Panc1 (cell line): ENCODE data around the gene CABLES2. TPM values are rescaled to one million over a fixed set of nuclear protein-coding genes. Genes with fewer than 3 reads are reported as not detected.

Experiments used
- ATAC-seq: fragments of 200-7000 bp; cut with Tn5 transposase; 2 replicates; pipeline ENCODE4 v1.9.1; 2020; ENCODE audit warnings: mild to moderate bottlenecking, moderate library complexity
- BruUV-seq: library from RNA; stranded (reverse); fragments of 400-500 nt; replicated peaks from 2 replicates; lab custom pipeline; 2021; lab: Mats Ljungman, UMichigan
- CTCF ChIA-PET: fragments of 300-600 bp; sonication (Branson Sonifier 250); formaldehyde crosslinking; loops from one replicate; lab custom pipeline; 2022; ENCODE audit warnings: antibody characterized with exemption; lab: Charles Lee
- POLR2A ChIA-PET: fragments of 300-600 bp; sonication (Branson Sonifier 250); formaldehyde crosslinking; loops from one replicate; lab custom pipeline; 2022; ENCODE audit warnings: antibody characterized with exemption; lab: Charles Lee
- DNase-seq: peaks from one replicate; pipeline ENCODE4 v3.0.0-alpha.2; 2010; ENCODE audit warnings: low read depth, low spot score
- H3K27ac ChIP-seq: 2 replicates; pipeline ENCODE4 v1.5.1; 2011; ENCODE audit warnings: mild to moderate bottlenecking, low read length, inconsistent platforms
- H3K27me3 ChIP-seq: fragments of 200-500 bp; sonication (Bioruptor generic); 2 replicates; pipeline ENCODE4 v1.6.0; 2014; ENCODE audit warnings: low read length, inconsistent platforms; ENCODE audit not compliant: control insufficient read depth, insufficient read depth
- H3K36me3 ChIP-seq: fragments of 200-500 bp; sonication (Bioruptor generic); 2 replicates; pipeline ENCODE4 v1.5.1; 2014; ENCODE audit warnings: inconsistent platforms, mild to moderate bottlenecking, low read length, moderate library complexity; ENCODE audit not compliant: control insufficient read depth, insufficient read depth
- H3K4me1 ChIP-seq: 2 replicates; pipeline ENCODE4 v1.5.1; 2011; ENCODE audit warnings: inconsistent platforms, mild to moderate bottlenecking, low read length, moderate library complexity; ENCODE audit not compliant: control insufficient read depth, insufficient read depth
- H3K4me3 ChIP-seq, 2 experiments: 2 replicates each; pipeline ENCODE4 v1.5.1; 2011 to 2012; ENCODE audit warnings: low read depth in 2 of 2, low read length in 2 of 2, mild to moderate bottlenecking in 2 of 2, inconsistent platforms in 1 of 2, moderate library complexity in 1 of 2
- H3K9me3 ChIP-seq: fragments of 200-500 bp; sonication (Bioruptor generic); 2 replicates; pipeline ENCODE4 v1.5.1; 2014; ENCODE audit warnings: low read depth, mild to moderate bottlenecking, inconsistent platforms, low read length, moderate library complexity; ENCODE audit not compliant: control insufficient read depth, insufficient read depth
- CTCF ChIP-seq: fragments of 450-650 bp; IDR thresholded peaks from 2 replicates; pipeline ENCODE4 v1.5.1; 2017; ENCODE audit warnings: mild to moderate bottlenecking
- POLR2AphosphoS5 ChIP-seq: IDR thresholded peaks from 2 replicates; pipeline ENCODE4 v1.6.1; 2012; ENCODE audit warnings: mild to moderate bottlenecking, low read depth, low read length, moderate library complexity
- SIN3A ChIP-seq: IDR thresholded peaks from 2 replicates; pipeline ENCODE4 v1.6.1; 2012; ENCODE audit warnings: low read depth, mild to moderate bottlenecking, low read length, moderate library complexity, borderline replicate concordance; ENCODE audit not compliant: insufficient read depth
- TCF7L2 ChIP-seq: IDR thresholded peaks from 2 replicates; pipeline ENCODE4 v1.6.1; 2011; ENCODE audit warnings: mild to moderate bottlenecking, low read depth, low read length, inconsistent platforms
- in situ Hi-C: cut with HindIII; loops from 2 replicates; pipeline ENCODE4 v1.10.0; 2016; ENCODE audit warnings: low sequenced_read_pairs, low pct_unique_long_range_greater_than_20kb
- intact Hi-C: fragments of 100-400 bp; cut with micrococcal nuclease; formaldehyde crosslinking; loops from one replicate; pipeline ENCODE4 v1.10.0; 2022; ENCODE audit not compliant: unreplicated experiment
- total RNA-seq: library from RNA; stranded (reverse); gene quantifications from one replicate; pipeline ENCODE4 v1.2.1, GENCODE V29; 2021; ENCODE audit not compliant: unreplicated experiment
- TF ChIP-seq, protein P1 (sequence below), 2 experiments: IDR thresholded peaks; 2 replicates each; pipeline ENCODE4 v1.6.1; 2011 to 2012; ENCODE audit warnings: low read depth in 2 of 2, control low read depth in 1 of 2, low read length in 1 of 2, mild to moderate bottlenecking in 1 of 2, moderate library complexity in 1 of 2; ENCODE audit not compliant: insufficient read depth in 1 of 2

The CABLES2 gene
- total RNA-seq, 1 experiment from 2014 or later, result 9.8 TPM

- ATAC-seq, result no peak
- H3K36me3 ChIP-seq, result no peaks in the 10 kb centered on the region
- BruUV-seq, result no TSS peak
- peaks cover 14% of the 10 kb centered on the region; the same call in 1 of the 2 replicates for H3K4me1 ChIP-seq
- no peaks in the 10 kb centered on the region for H3K27me3 ChIP-seq
- CTCF ChIA-PET, result no interaction called here
- TF ChIP-seq POLR2AphosphoS5 (no peak), TCF7L2 (no peak)
- TF ChIP-seq, protein P1, sequence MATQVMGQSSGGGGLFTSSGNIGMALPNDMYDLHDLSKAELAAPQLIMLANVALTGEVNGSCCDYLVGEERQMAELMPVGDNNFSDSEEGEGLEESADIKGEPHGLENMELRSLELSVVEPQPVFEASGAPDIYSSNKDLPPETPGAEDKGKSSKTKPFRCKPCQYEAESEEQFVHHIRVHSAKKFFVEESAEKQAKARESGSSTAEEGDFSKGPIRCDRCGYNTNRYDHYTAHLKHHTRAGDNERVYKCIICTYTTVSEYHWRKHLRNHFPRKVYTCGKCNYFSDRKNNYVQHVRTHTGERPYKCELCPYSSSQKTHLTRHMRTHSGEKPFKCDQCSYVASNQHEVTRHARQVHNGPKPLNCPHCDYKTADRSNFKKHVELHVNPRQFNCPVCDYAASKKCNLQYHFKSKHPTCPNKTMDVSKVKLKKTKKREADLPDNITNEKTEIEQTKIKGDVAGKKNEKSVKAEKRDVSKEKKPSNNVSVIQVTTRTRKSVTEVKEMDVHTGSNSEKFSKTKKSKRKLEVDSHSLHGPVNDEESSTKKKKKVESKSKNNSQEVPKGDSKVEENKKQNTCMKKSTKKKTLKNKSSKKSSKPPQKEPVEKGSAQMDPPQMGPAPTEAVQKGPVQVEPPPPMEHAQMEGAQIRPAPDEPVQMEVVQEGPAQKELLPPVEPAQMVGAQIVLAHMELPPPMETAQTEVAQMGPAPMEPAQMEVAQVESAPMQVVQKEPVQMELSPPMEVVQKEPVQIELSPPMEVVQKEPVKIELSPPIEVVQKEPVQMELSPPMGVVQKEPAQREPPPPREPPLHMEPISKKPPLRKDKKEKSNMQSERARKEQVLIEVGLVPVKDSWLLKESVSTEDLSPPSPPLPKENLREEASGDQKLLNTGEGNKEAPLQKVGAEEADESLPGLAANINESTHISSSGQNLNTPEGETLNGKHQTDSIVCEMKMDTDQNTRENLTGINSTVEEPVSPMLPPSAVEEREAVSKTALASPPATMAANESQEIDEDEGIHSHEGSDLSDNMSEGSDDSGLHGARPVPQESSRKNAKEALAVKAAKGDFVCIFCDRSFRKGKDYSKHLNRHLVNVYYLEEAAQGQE (IDR thresholded peaks at IDR 0.05; ENCODE audit: insufficient read depth in 1 of 2, low read depth in 2 of 2, low read length in 1 of 2), result no peak
- intact Hi-C loops, result no loop called here
- no peak overlapping the region for H3K27ac ChIP-seq
- H3K9me3 ChIP-seq, result no peaks in the 10 kb centered on the region
- in situ Hi-C loops, result no loop called here
- DNase-seq, result no peak
- H3K4me3 ChIP-seq, result no peak overlapping the region
- POLR2A ChIA-PET, result no interaction called here
Measured at GRCh38 chr20:62404112-62404665, 2.9 kb downstream of the CABLES2 start.

DNA sequence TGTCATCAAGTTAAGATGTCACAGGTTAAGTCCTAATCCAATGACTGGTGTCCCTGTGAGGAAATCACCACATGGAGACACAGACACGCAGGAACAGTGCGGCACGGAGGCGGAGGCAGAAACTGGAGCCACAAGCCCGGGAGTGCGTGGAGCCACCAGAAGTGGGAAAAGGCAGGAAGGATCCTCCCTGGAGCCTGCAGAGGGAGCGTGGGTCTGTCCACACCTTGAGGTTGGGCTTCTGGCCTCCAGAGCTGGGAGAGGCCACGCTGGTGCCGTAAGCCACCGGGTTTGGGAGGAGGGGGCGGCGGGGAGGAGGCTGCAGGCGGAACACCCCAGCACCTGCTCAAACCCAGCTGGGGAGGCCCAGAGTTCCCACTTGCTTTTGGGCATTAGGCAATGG is 3.8 kb downstream of the CABLES2 start:
- Histone ChIP-seq H3K27ac (no peak overlapping the region), H3K36me3 (no peaks in the 10 kb centered on the region), H3K27me3 (no peaks in the 10 kb centered on the region), H3K4me1 (peaks cover 14% of the 10 kb centered on the region; the same call in 1 of the 2 replicates), H3K4me3 (no peak overlapping the region), H3K9me3 (no peaks in the 10 kb centered on the region)
- POLR2A ChIA-PET, result no interaction called here
- DNase-seq (no peak), ATAC-seq (no peak)
- CTCF ChIA-PET, result no interaction called here
- in situ Hi-C loops, result no loop called here
- TF ChIP-seq CTCF, result no peak
- no peak for TF ChIP-seq SIN3A
- no peak for TF ChIP-seq TCF7L2
- TF ChIP-seq, protein P1 (IDR thresholded peaks at IDR 0.05; ENCODE audit: insufficient read depth in 1 of 2, low read depth in 2 of 2, low read length in 1 of 2), result no peak
- TF ChIP-seq POLR2AphosphoS5, result no peak
- intact Hi-C loops, result no loop called here
- no TSS peak for BruUV-seq
